HepG2 (cell line): ENCODE measurements around the gene ADARB1. TPM values are rescaled to one million over a fixed set of nuclear protein-coding genes. Genes with fewer than 3 reads are reported as not detected.

ENCODE experiments used
- ATAC-seq: fragments of 200-7000 bp; cut with Tn5 transposase; 3 replicates; pipeline ENCODE4 v1.9.1; 2020; ENCODE audit warnings: mild to moderate bottlenecking, moderate library complexity
- BruUV-seq: library from RNA; stranded (reverse); fragments of 400-500 nt; replicated peaks from 2 replicates; lab custom pipeline; 2021; lab: Mats Ljungman, UMichigan
- CTCF ChIA-PET: fragments of 300-600 bp; formaldehyde crosslinking; extraction: SDS; loops from one replicate; lab custom pipeline; 2021; ENCODE audit warnings: low total read pairs, inconsistent platforms, low intra/inter-chr PET ratio; lab: Yijun Ruan, JAX
- POLR2A ChIA-PET: fragments of 350-600 bp; sonication (Branson Sonifier 250); formaldehyde crosslinking; loops from one replicate; lab custom pipeline; 2020; ENCODE audit warnings: antibody characterized with exemption, inconsistent platforms; lab: Yijun Ruan, JAX
- DNase-seq: peaks from one replicate; pipeline ENCODE4 v3.0.0-alpha.2; 2015; ENCODE audit warnings: low spot score
- FAIRE-seq: peaks from 3 replicates; lab custom pipeline; 2011; peaks lifted over from hg19 to GRCh38; lab: Jason Lieb, UNC
- H2AFZ ChIP-seq: one replicate; pipeline ENCODE4 v1.6.1; 2011; ENCODE audit warnings: low read length, inconsistent platforms
- H3K27ac ChIP-seq: fragments of 300-600 bp; 3 replicates; pipeline ENCODE4 v1.8.0; 2011; ENCODE audit warnings: mixed run types, mild to moderate bottlenecking, mixed read lengths, low read length, inconsistent platforms; ENCODE audit not compliant: insufficient read depth; ENCODE audit errors: extremely low read length
- H3K27me3 ChIP-seq, 2 experiments: fragments of 200-600 bp in 1 of 2; 2 replicates in 1 of 2; 3 replicates in 1 of 2; pipeline versions ENCODE4 v1.6.0 to v1.8.0; 2011; ENCODE audit warnings: low read length in 2 of 2, mild to moderate bottlenecking in 2 of 2, moderate library complexity in 2 of 2, inconsistent platforms in 1 of 2; ENCODE audit not compliant: insufficient read depth in 2 of 2, control insufficient read depth in 1 of 2
- H3K36me3 ChIP-seq, 2 experiments: fragments of 200-600 bp in 1 of 2; replicated peaks in 1 of 2; 2 replicates in 1 of 2; 3 replicates in 1 of 2; pipeline versions ENCODE4 v1.5.1 to v1.8.0; 2011; ENCODE audit warnings: low read length in 2 of 2, inconsistent platforms in 1 of 2; ENCODE audit not compliant: insufficient read depth in 2 of 2, control insufficient read depth in 1 of 2
- H3K4me1 ChIP-seq: 2 replicates; pipeline ENCODE4 v1.5.1; 2012; ENCODE audit warnings: low read length, inconsistent platforms; ENCODE audit not compliant: insufficient read depth
- H3K4me2 ChIP-seq: 2 replicates; pipeline ENCODE4 v1.6.0; 2011; ENCODE audit warnings: low read depth, low read length, inconsistent platforms
- H3K4me3 ChIP-seq, 3 experiments: fragments of 200-600 bp in 1 of 3; sonication (generic), shearing (Covaris generic) in 1 of 3; replicated peaks in 1 of 3; 2 replicates each; pipeline ENCODE4 v1.5.1; 2011 to 2016; ENCODE audit warnings: low read length in 3 of 3, inconsistent platforms in 2 of 3, low read depth in 2 of 3, mild to moderate bottlenecking in 2 of 3, control low read depth in 1 of 3, mixed read lengths in 1 of 3; ENCODE audit not compliant: insufficient read depth in 1 of 3
- H3K79me2 ChIP-seq: one replicate; pipeline ENCODE4 v1.6.1; 2011; ENCODE audit warnings: low read length, inconsistent platforms; ENCODE audit not compliant: insufficient read depth
- H3K9ac ChIP-seq: 2 replicates; pipeline ENCODE4 v1.6.0; 2011; ENCODE audit warnings: mild to moderate bottlenecking, low read depth, low read length, inconsistent platforms; ENCODE audit not compliant: insufficient read depth
- H3K9me3 ChIP-seq: 2 replicates; pipeline ENCODE4 v1.5.1; 2012; ENCODE audit warnings: mild to moderate bottlenecking, low read length
- H4K20me1 ChIP-seq: 2 replicates; pipeline ENCODE4 v1.6.0; 2011; ENCODE audit warnings: inconsistent platforms, mild to moderate bottlenecking, low read length, moderate library complexity; ENCODE audit not compliant: insufficient read depth
- AHR ChIP-seq: IDR thresholded peaks from 2 replicates; pipeline ENCODE4 v1.6.1; 2018; ENCODE audit warnings: missing genetic modification reagents, missing compliant biosample characterization
- BCL6 ChIP-seq: IDR thresholded peaks from 2 replicates; pipeline ENCODE4 v1.6.1; 2016; ENCODE audit warnings: missing genetic modification reagents, missing compliant biosample characterization
- FOXK2 ChIP-seq: fragments of 450-650 bp; IDR thresholded peaks from 2 replicates; pipeline ENCODE4 v1.6.1; 2016
- GATA4 ChIP-seq: sonication (generic); IDR thresholded peaks from 2 replicates; pipeline ENCODE4 v1.6.1; 2016; ENCODE audit warnings: antibody characterized with exemption, low read depth, borderline replicate concordance
- KLF11 ChIP-seq: IDR thresholded peaks from 2 replicates; pipeline ENCODE4 v1.6.1; 2016; ENCODE audit warnings: missing compliant biosample characterization
- MBD4 ChIP-seq: IDR thresholded peaks from 2 replicates; pipeline ENCODE4 v1.6.1; 2012; ENCODE audit warnings: low read length, inconsistent platforms, borderline replicate concordance
- NR2F6 ChIP-seq, 2 experiments: IDR thresholded peaks; 2 replicates each; pipeline ENCODE4 v1.6.1; 2016; ENCODE audit warnings: antibody characterized with exemption in 1 of 2, mild to moderate bottlenecking in 1 of 2
- NR3C1 ChIP-seq: sonication (generic); formaldehyde crosslinking; IDR thresholded peaks from 2 replicates; pipeline ENCODE4 v1.4.0; 2020; ENCODE audit warnings: missing genetic modification reagents
- RARA ChIP-seq: IDR thresholded peaks from 2 replicates; pipeline ENCODE4 v1.6.1; 2016; ENCODE audit warnings: missing genetic modification reagents, missing compliant biosample characterization
- RBM22 ChIP-seq: fragments of 200-400 bp; formaldehyde crosslinking; optimal IDR thresholded peaks from 2 replicates; pipeline ENCODE3; 2017; ENCODE audit warnings: mild to moderate bottlenecking, low read length, moderate library complexity
- SKI ChIP-seq: fragments of 450-650 bp; IDR thresholded peaks from one replicate; pipeline ENCODE4 v1.6.1; 2018; ENCODE audit warnings: mild to moderate bottlenecking; ENCODE audit not compliant: partially characterized antibody
- TGIF2 ChIP-seq: IDR thresholded peaks from 2 replicates; pipeline ENCODE4 v1.6.1; 2016; ENCODE audit warnings: control low read depth, missing compliant biosample characterization
- ZNF326 ChIP-seq: sonication (generic); formaldehyde crosslinking; IDR thresholded peaks from 2 replicates; pipeline ENCODE4 v1.4.0; 2020; ENCODE audit warnings: missing genetic modification reagents, borderline replicate concordance
- ZNF33B ChIP-seq: sonication (generic); formaldehyde crosslinking; IDR thresholded peaks from 2 replicates; pipeline ENCODE4 v1.5.1; 2020; ENCODE audit warnings: mild to moderate bottlenecking, missing genetic modification reagents
- WGBS: methylation state at CpG from one replicate; pipeline ENCODE4 v1.1.6; 2017; ENCODE audit warnings: low lambda C conversion rate; 5-methylcytosine and 5-hydroxymethylcytosine counted together
- in situ Hi-C: cut with HindIII; loops from 2 replicates; pipeline ENCODE4 v1.10.0; 2017; ENCODE audit warnings: low pct_unique_long_range_greater_than_20kb; ENCODE audit not compliant: extremely low pct_ligation_motif_present
- intact Hi-C: fragments of 100-400 bp; cut with micrococcal nuclease; formaldehyde crosslinking; loops from one replicate; pipeline ENCODE4 v1.10.0; 2022; ENCODE audit not compliant: unreplicated experiment
- polyA plus RNA-seq, 8 experiments: library from polyadenylated mRNA; depleted of rRNA in 3 of 8; stranded (reverse) in 7 of 8; unstranded in 1 of 8; fragments of >200 nt; fragmentation: Illumina TruSeq in 4 of 8; extraction: Trizol in 4 of 8; gene quantifications; 2 replicates each; pipeline versions ENCODE4 v1.2.1 to v1.2.3, GENCODE V29; 2011 to 2016; ENCODE audit warnings: low read depth in 4 of 8, missing spikeins in 1 of 8, mixed read lengths in 1 of 8; ENCODE audit not compliant: insufficient read depth in 1 of 8
- total RNA-seq, 5 experiments: library from RNA; depleted of rRNA; stranded (reverse); fragments of >200 nt; fragmentation: Illumina TruSeq; extraction: Trizol; gene quantifications; 2 replicates each; pipeline ENCODE4 v1.2.3, GENCODE V29; 2016; ENCODE audit warnings: low read depth in 1 of 5
- TF ChIP-seq, protein P1 (sequence below): sonication (generic); formaldehyde crosslinking; IDR thresholded peaks from 2 replicates; pipeline ENCODE4 v1.5.1; 2020; ENCODE audit warnings: missing genetic modification reagents, mild to moderate bottlenecking, borderline replicate concordance
- TF ChIP-seq, protein P2 (sequence below): IDR thresholded peaks from 2 replicates; pipeline ENCODE4 v1.6.1; 2018; ENCODE audit warnings: missing genetic modification reagents, mild to moderate bottlenecking, missing compliant biosample characterization
- TF ChIP-seq, protein P3 (sequence below): sonication (generic); formaldehyde crosslinking; IDR thresholded peaks from 2 replicates; pipeline ENCODE4 v1.4.0; 2020; ENCODE audit warnings: missing genetic modification reagents, borderline replicate concordance

The ADARB1 gene
- total and polyA plus RNA-seq, 2 of the 13 experiments (the other 11 are each of a cell fraction or from before 2014, with no cell fraction given): 6.6 to 10.0 TPM

DNA sequence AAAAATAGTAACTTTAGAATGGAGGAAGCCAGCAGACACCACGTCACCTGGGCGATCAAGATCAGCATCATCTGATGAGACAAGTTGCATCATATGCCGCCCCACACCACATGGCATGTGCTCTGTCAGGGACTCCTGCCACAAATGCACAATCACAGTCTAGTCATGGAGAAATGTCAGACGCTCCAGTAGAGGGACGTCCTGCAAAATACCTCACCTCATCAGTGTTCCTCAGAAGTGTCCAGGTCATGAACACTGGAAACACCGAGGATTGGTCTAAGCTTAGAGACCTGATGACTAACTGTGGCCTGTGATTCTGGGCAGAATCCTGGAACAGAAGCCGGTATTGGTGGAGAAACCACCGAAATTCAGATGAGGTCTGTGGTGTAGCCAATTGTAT is 14.3 kb downstream of the ADARB1 start:
- BruUV-seq: no TSS peak
- Histone ChIP-seq H3K79me2 (peaks cover 2% of the 10 kb centered on the region), H3K36me3 (no peaks in the 10 kb centered on the region), H3K9me3 (no peaks in the 10 kb centered on the region), H3K9ac (no peak overlapping the region), H3K27me3 (no peaks in the 10 kb centered on the region; a peak in 1 of 5 replicates), H3K27ac (no peak overlapping the region), H4K20me1 (no peaks in the 10 kb centered on the region; the same call in 1 of the 2 replicates), H3K4me2 (no peak overlapping the region), H3K4me3 (no peak overlapping the region), H2AFZ (no peak overlapping the region), H3K4me1 (0 out of 2 replicates have a peak, but pooled peaks cover 7% of the 10 kb centered on the region)
- ChIA-PET CTCF (no interaction called here), POLR2A (no interaction called here)
- DNase-seq (no peak), ATAC-seq (no peak), FAIRE-seq (no peak)
- WGBS: 89% methylated on average over 8 of the region's 8 CpGs
- TF ChIP-seq NR3C1: no peak
- TF ChIP-seq GATA4: no peak
- no peak for TF ChIP-seq NR2F6 (IDR thresholded peaks at IDR 0.05)
- no peak for TF ChIP-seq NR2F6 (CRISPR knock-in tag; IDR thresholded peaks at IDR 0.05)
- TF ChIP-seq MBD4: no peak
- no peak for TF ChIP-seq ZNF33B (CRISPR knock-in tag)
- no peak for TF ChIP-seq KLF11 (CRISPR knock-in tag)
- TF ChIP-seq ZNF326 (CRISPR knock-in tag): no peak
- in situ Hi-C loops (no loop called here), intact Hi-C loops (no loop called here)

DNA sequence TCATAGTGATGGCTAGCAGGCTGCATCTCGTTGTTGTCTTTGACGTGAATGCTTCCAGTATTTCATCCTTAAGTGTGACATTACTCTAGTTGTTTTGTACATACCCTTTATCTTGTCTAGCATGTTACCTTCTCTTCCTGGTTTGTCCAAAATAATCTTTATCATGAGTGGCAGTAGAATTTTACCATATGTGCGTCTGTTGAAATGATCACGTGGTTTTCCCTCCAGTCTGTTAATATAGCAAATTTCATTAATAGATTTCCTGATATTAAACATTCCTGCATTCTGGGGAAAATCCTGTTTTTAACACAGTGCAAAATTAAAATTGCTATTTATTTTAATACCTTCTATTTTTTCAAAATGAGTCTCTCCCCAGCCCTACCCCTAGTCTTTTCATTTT is 15.6 kb downstream of the ADARB1 start:
- ChIA-PET POLR2A (no interaction called here), CTCF (no interaction called here)
- H3K79me2 ChIP-seq: peaks cover 6% of the 10 kb centered on the region
- no peaks in the 10 kb centered on the region; a peak in 1 of 5 replicates for H3K27me3 ChIP-seq
- DNase-seq: no peak
- H3K4me2 ChIP-seq: no peak overlapping the region
- no peak for FAIRE-seq
- H3K4me1 ChIP-seq: no peaks in the 10 kb centered on the region
- H3K27ac ChIP-seq: no peak overlapping the region
- intact Hi-C loops: no loop called here
- no peaks in the 10 kb centered on the region for H3K36me3 ChIP-seq
- H3K9ac ChIP-seq: no peak overlapping the region
- in situ Hi-C loops: no loop called here
- ATAC-seq: no peak
- no TSS peak for BruUV-seq
- WGBS: 95% methylated on average over 4 of the region's 4 CpGs
- H2AFZ ChIP-seq: no peak overlapping the region
- no peak overlapping the region for H3K4me3 ChIP-seq
- H3K9me3 ChIP-seq: no peaks in the 10 kb centered on the region
- H4K20me1 ChIP-seq: no peaks in the 10 kb centered on the region; the same call in 1 of the 2 replicates
- TF ChIP-seq AHR (CRISPR knock-in tag) (no peak), RBM22 (no peak), FOXK2 (no peak), RARA (CRISPR knock-in tag) (no peak), TGIF2 (CRISPR knock-in tag) (no peak), BCL6 (CRISPR knock-in tag) (no peak), SKI (no peak)
- TF ChIP-seq, protein P1, sequence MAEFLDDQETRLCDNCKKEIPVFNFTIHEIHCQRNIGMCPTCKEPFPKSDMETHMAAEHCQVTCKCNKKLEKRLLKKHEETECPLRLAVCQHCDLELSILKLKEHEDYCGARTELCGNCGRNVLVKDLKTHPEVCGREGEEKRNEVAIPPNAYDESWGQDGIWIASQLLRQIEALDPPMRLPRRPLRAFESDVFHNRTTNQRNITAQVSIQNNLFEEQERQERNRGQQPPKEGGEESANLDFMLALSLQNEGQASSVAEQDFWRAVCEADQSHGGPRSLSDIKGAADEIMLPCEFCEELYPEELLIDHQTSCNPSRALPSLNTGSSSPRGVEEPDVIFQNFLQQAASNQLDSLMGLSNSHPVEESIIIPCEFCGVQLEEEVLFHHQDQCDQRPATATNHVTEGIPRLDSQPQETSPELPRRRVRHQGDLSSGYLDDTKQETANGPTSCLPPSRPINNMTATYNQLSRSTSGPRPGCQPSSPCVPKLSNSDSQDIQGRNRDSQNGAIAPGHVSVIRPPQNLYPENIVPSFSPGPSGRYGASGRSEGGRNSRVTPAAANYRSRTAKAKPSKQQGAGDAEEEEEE (CRISPR knock-in tag): no peak
- TF ChIP-seq, protein P2, sequence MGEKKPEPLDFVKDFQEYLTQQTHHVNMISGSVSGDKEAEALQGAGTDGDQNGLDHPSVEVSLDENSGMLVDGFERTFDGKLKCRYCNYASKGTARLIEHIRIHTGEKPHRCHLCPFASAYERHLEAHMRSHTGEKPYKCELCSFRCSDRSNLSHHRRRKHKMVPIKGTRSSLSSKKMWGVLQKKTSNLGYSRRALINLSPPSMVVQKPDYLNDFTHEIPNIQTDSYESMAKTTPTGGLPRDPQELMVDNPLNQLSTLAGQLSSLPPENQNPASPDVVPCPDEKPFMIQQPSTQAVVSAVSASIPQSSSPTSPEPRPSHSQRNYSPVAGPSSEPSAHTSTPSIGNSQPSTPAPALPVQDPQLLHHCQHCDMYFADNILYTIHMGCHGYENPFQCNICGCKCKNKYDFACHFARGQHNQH: no peak
- TF ChIP-seq, protein P3, sequence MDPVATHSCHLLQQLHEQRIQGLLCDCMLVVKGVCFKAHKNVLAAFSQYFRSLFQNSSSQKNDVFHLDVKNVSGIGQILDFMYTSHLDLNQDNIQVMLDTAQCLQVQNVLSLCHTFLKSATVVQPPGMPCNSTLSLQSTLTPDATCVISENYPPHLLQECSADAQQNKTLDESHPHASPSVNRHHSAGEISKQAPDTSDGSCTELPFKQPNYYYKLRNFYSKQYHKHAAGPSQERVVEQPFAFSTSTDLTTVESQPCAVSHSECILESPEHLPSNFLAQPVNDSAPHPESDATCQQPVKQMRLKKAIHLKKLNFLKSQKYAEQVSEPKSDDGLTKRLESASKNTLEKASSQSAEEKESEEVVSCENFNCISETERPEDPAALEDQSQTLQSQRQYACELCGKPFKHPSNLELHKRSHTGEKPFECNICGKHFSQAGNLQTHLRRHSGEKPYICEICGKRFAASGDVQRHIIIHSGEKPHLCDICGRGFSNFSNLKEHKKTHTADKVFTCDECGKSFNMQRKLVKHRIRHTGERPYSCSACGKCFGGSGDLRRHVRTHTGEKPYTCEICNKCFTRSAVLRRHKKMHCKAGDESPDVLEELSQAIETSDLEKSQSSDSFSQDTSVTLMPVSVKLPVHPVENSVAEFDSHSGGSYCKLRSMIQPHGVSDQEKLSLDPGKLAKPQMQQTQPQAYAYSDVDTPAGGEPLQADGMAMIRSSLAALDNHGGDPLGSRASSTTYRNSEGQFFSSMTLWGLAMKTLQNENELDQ (CRISPR knock-in tag): no peak
